ENCODE measurements around the gene GPBAR1.
"Not testable (repeated sequence)": the region's sequence is repeated elsewhere in the genome, so short reads cannot be mapped to it uniquely, and the experiment has no call there.

The GPBAR1 gene

GRCh38 chr2:218305383-218305782 is 44.6 kb downstream of the GPBAR1 start:
- no peak for DNase-seq (ENCODE audit: low read depth in 3 of 3, low spot score in 1 of 3)

GRCh38 chr2:218306184-218306920 is 45.5 kb downstream of the GPBAR1 start:
- no peak for DNase-seq (ENCODE audit: low read depth in 3 of 3, low spot score in 1 of 3)

- no peak for DNase-seq (ENCODE audit: low read depth in 3 of 3, low spot score in 1 of 3)
These were observed 46.7 kb downstream of the GPBAR1 start for GRCh38 chr2:218307415-218308090.

- DNase-seq (ENCODE audit: low read depth in 3 of 3, low spot score in 1 of 3), result no peak
These were observed 50.2 kb downstream of the GPBAR1 start for GRCh38 chr2:218310853-218311540.

GRCh38 chr2:218311541-218312266 is 50.9 kb downstream of the GPBAR1 start:
- DNase-seq (ENCODE audit: low read depth in 3 of 3, low spot score in 1 of 3), result not testable (repeated sequence)

- no peak for DNase-seq (ENCODE audit: low read depth in 3 of 3, low spot score in 1 of 3)
These were observed 51.5 kb downstream of the GPBAR1 start for GRCh38 chr2:218312267-218312756.

- DNase-seq (ENCODE audit: low read depth in 3 of 3, low spot score in 1 of 3), result no peak
These were observed 52.5 kb downstream of the GPBAR1 start for GRCh38 chr2:218313356-218313755.

All from stimulated activated CD4-positive, alpha-beta T cell treated with anti-CD3 and anti-CD28 coated beads, TNF-alpha, amount 100 ng/mL, for 1 hour (primary cell).